Measurements from ENCODE around the gene FABP7.

- TF ChIP-seq FOSL1 (CRISPR knock-in tag; IDR thresholded peaks at IDR 0.05; ENCODE audit: borderline replicate concordance) (no peak), SETDB1 (CRISPR knock-in tag; IDR thresholded peaks at IDR 0.05; ENCODE audit: borderline replicate concordance) (no peak), CTCF (CRISPR knock-in tag; IDR thresholded peaks at IDR 0.05) (no peak), POLR2A (IDR thresholded peaks at IDR 0.05; ENCODE audit: insufficient read depth in 1 of 2, low read depth in 2 of 2, low read length in 2 of 2) (no peak), SP140L (CRISPR knock-in tag; IDR thresholded peaks at IDR 0.05; ENCODE audit: borderline replicate concordance) (no peak), ZFP41 (CRISPR knock-in tag; IDR thresholded peaks at IDR 0.05; ENCODE audit: borderline replicate concordance) (no peak), RFX3 (CRISPR knock-in tag; IDR thresholded peaks at IDR 0.05) (no peak), MAFK (conservative IDR thresholded peaks at IDR 0.05 in 1 of 2, IDR thresholded peaks at IDR 0.05 in 1 of 2; ENCODE audit: low read length in 2 of 2) (no peak), CREB1 (IDR thresholded peaks at IDR 0.05) (no peak), CREB1 (CRISPR knock-in tag; IDR thresholded peaks at IDR 0.05) (no peak)
Observed at GRCh38 chr6:122788663-122789181, 9.2 kb downstream of the FABP7 start.
